Astrocyte (in vitro differentiated cells and primary cell): ENCODE results near the gene CASTOR1. TPM values are rescaled to one million over a fixed set of nuclear protein-coding genes. Genes with fewer than 3 reads are reported as not detected.

ENCODE experiments used
- DNase-seq: peaks from one replicate; pipeline ENCODE4 v3.0.0-alpha.2; 2010; ENCODE audit warnings: low read depth
- FAIRE-seq: peaks from 2 replicates; lab custom pipeline; 2011; peaks lifted over from hg19 to GRCh38; lab: Jason Lieb, UNC
- H2AFZ ChIP-seq: 2 replicates; pipeline ENCODE4 v1.6.0; 2012; ENCODE audit warnings: low read depth, low read length, inconsistent platforms
- H3K27ac ChIP-seq: 2 replicates; pipeline ENCODE4 v1.5.1; 2011; ENCODE audit warnings: low read depth, low read length, inconsistent platforms
- H3K27me3 ChIP-seq: 2 replicates; pipeline ENCODE4 v1.6.0; 2011; ENCODE audit warnings: low read length, inconsistent platforms; ENCODE audit not compliant: insufficient read depth
- H3K36me3 ChIP-seq: 2 replicates; pipeline ENCODE4 v1.5.1; 2011; ENCODE audit warnings: low read length, inconsistent platforms; ENCODE audit not compliant: insufficient read depth
- H3K4me1 ChIP-seq: 2 replicates; pipeline ENCODE4 v1.5.1; 2011; ENCODE audit warnings: low read length, inconsistent platforms; ENCODE audit not compliant: insufficient read depth
- H3K4me2 ChIP-seq: 2 replicates; pipeline ENCODE4 v1.6.0; 2012; ENCODE audit warnings: low read length, inconsistent platforms
- H3K4me3 ChIP-seq: 2 replicates; pipeline ENCODE4 v1.5.1; 2011; ENCODE audit warnings: low read depth, mild to moderate bottlenecking, low read length, inconsistent platforms; ENCODE audit not compliant: insufficient read depth
- H3K79me2 ChIP-seq: 2 replicates; pipeline ENCODE4 v1.6.0; 2012; ENCODE audit warnings: mild to moderate bottlenecking, low read length, inconsistent platforms; ENCODE audit not compliant: insufficient read depth
- H3K9ac ChIP-seq: 2 replicates; pipeline ENCODE4 v1.6.0; 2012; ENCODE audit warnings: mild to moderate bottlenecking, low read length, inconsistent platforms
- H3K9me3 ChIP-seq: 2 replicates; pipeline ENCODE4 v1.5.1; 2012; ENCODE audit warnings: low read depth, mild to moderate bottlenecking, low read length, inconsistent platforms; ENCODE audit not compliant: insufficient read depth
- H4K20me1 ChIP-seq: 2 replicates; pipeline ENCODE4 v1.6.0; 2012; ENCODE audit warnings: low read length, inconsistent platforms; ENCODE audit not compliant: insufficient read depth
- H3K27ac Mint-ChIP-seq: one replicate; pipeline ENCODE4 v1.8.0; 2021; ENCODE audit warnings: mild to moderate bottlenecking, mixed read lengths; ENCODE audit not compliant: unreplicated experiment
- H3K27me3 Mint-ChIP-seq: one replicate; pipeline ENCODE4 v1.8.0; 2021; ENCODE audit warnings: low read depth, mixed read lengths; ENCODE audit not compliant: unreplicated experiment
- H3K36me3 Mint-ChIP-seq: one replicate; pipeline ENCODE4 v1.8.0; 2021; ENCODE audit warnings: low read depth, mixed read lengths; ENCODE audit not compliant: unreplicated experiment
- H3K4me1 Mint-ChIP-seq: one replicate; pipeline ENCODE4 v1.8.0; 2021; ENCODE audit warnings: low read depth, mixed read lengths; ENCODE audit not compliant: unreplicated experiment
- H3K4me3 Mint-ChIP-seq: one replicate; pipeline ENCODE4 v1.8.0; 2021; ENCODE audit warnings: mild to moderate bottlenecking, moderate library complexity, mixed read lengths; ENCODE audit not compliant: unreplicated experiment
- H3K9me3 Mint-ChIP-seq: one replicate; pipeline ENCODE4 v1.8.0; 2021; ENCODE audit warnings: mild to moderate bottlenecking, mixed read lengths; ENCODE audit not compliant: unreplicated experiment
- CTCF ChIP-seq: IDR thresholded peaks from 2 replicates; pipeline ENCODE4 v1.5.1; 2011; ENCODE audit warnings: low read depth, mild to moderate bottlenecking, inconsistent platforms, low read length, moderate library complexity; ENCODE audit not compliant: insufficient read depth
- EZH2 ChIP-seq: IDR thresholded peaks from 2 replicates; pipeline ENCODE4 v1.6.1; 2012; ENCODE audit warnings: mild to moderate bottlenecking, low read length, inconsistent platforms; ENCODE audit not compliant: insufficient read depth
- total RNA-seq: library from RNA; stranded (reverse); gene quantifications from 2 replicates; pipeline ENCODE4 v1.2.1, GENCODE V29; 2021

Gene CASTOR1
- total RNA-seq, 1 donor from 2014 or later: 15.2 TPM

GRCh38 chr22:30313527-30314363 lies 24.4 kb upstream of the CASTOR1 start:
- Mint-ChIP-seq H3K27ac (no peak overlapping the region), H3K4me1 (peaks cover 42% of the 10 kb centered on the region), H3K36me3 (peaks cover 5% of the 10 kb centered on the region), H3K27me3 (no peaks in the 10 kb centered on the region), H3K9me3 (no peaks in the 10 kb centered on the region), H3K4me3 (peak overlapping the region; percentile 6)
- FAIRE-seq (no peak), DNase-seq (no peak)
- H3K4me3 ChIP-seq: no peak overlapping the region
- no peak overlapping the region for H3K9ac ChIP-seq
- no peak overlapping the region for H3K27ac ChIP-seq
- peaks cover 42% of the 10 kb centered on the region for H3K4me1 ChIP-seq
- no peaks in the 10 kb centered on the region for H3K27me3 ChIP-seq
- H3K36me3 ChIP-seq: no peaks in the 10 kb centered on the region
- H2AFZ ChIP-seq: no peak overlapping the region
- H3K9me3 ChIP-seq: no peaks in the 10 kb centered on the region
- TF ChIP-seq EZH2: no peak
- peaks cover 98% of the 10 kb centered on the region for H4K20me1 ChIP-seq
- no peak overlapping the region for H3K4me2 ChIP-seq
- peaks cover 95% of the 10 kb centered on the region for H3K79me2 ChIP-seq

GRCh38 chr22:30312053-30312452 lies 22.7 kb upstream of the CASTOR1 start:
- Histone ChIP-seq H3K9me3 (no peaks in the 10 kb centered on the region), H3K9ac (no peak overlapping the region), H2AFZ (no peak overlapping the region), H3K4me3 (no peak overlapping the region), H3K79me2 (peaks cover 94% of the 10 kb centered on the region), H3K27ac (peak overlapping the region; percentile 39), H4K20me1 (peaks cover 97% of the 10 kb centered on the region), H3K4me1 (peaks cover 42% of the 10 kb centered on the region), H3K36me3 (no peaks in the 10 kb centered on the region), H3K4me2 (peak overlapping the region; percentile 45), H3K27me3 (no peaks in the 10 kb centered on the region)
- peaks cover 8% of the 10 kb centered on the region for H3K36me3 Mint-ChIP-seq
- no peaks in the 10 kb centered on the region for H3K27me3 Mint-ChIP-seq
- H3K4me1 Mint-ChIP-seq: peaks cover 54% of the 10 kb centered on the region
- H3K9me3 Mint-ChIP-seq: peaks cover 2% of the 10 kb centered on the region
- no peak overlapping the region for H3K4me3 Mint-ChIP-seq
- no peak for FAIRE-seq
- DNase-seq: peak; percentile 86
- TF ChIP-seq CTCF (no peak), EZH2 (no peak)
- peak overlapping the region; percentile 70 for H3K27ac Mint-ChIP-seq

GRCh38 chr22:30310881-30311771 lies 21.8 kb upstream of the CASTOR1 start:
- Histone ChIP-seq H3K27me3 (no peaks in the 10 kb centered on the region), H3K4me2 (peak overlapping the region; percentile 45), H3K9me3 (no peaks in the 10 kb centered on the region), H3K36me3 (no peaks in the 10 kb centered on the region), H3K4me3 (no peak overlapping the region), H3K79me2 (peaks cover 94% of the 10 kb centered on the region), H3K4me1 (peaks cover 42% of the 10 kb centered on the region), H2AFZ (no peak overlapping the region), H4K20me1 (peaks cover 97% of the 10 kb centered on the region), H3K9ac (peak overlapping the region; percentile 23), H3K27ac (peak overlapping the region; percentile 39)
- H3K9me3 Mint-ChIP-seq: peaks cover 2% of the 10 kb centered on the region
- no peak overlapping the region for H3K27ac Mint-ChIP-seq
- no peak overlapping the region for H3K4me3 Mint-ChIP-seq
- no peak for FAIRE-seq
- peaks cover 58% of the 10 kb centered on the region for H3K4me1 Mint-ChIP-seq
- TF ChIP-seq CTCF: no peak
- TF ChIP-seq EZH2: no peak
- no peaks in the 10 kb centered on the region for H3K27me3 Mint-ChIP-seq
- peaks cover 8% of the 10 kb centered on the region for H3K36me3 Mint-ChIP-seq
- peak; percentile 71 for DNase-seq
